Stomach smooth muscle (tissue), 2 donors: Measurements from ENCODE around the gene HSF2BP.
"Not testable (repeated sequence)": the region's sequence is repeated elsewhere in the genome, so short reads cannot be mapped to it uniquely, and the experiment has no call there.

Experiments
- H3K27ac ChIP-seq: one replicate; pipeline ENCODE4 v1.7.0; 2013; ENCODE audit warnings: mild to moderate bottlenecking, low read length, inconsistent platforms
- H3K27me3 ChIP-seq, 2 donors: one replicate each; pipeline ENCODE4 v1.7.0; 2013; ENCODE audit warnings: low read length in 2 of 2; ENCODE audit not compliant: insufficient read depth in 2 of 2, control insufficient read depth in 1 of 2
- H3K36me3 ChIP-seq, 2 donors: one replicate each; pipeline ENCODE4 v1.7.0; 2013; ENCODE audit warnings: low read length in 2 of 2; ENCODE audit not compliant: control insufficient read depth in 2 of 2, insufficient read depth in 2 of 2
- H3K4me1 ChIP-seq: one replicate; pipeline ENCODE4 v1.7.0; 2013; ENCODE audit warnings: low read length; ENCODE audit not compliant: control insufficient read depth, insufficient read depth
- H3K4me3 ChIP-seq, 2 donors: one replicate each; pipeline ENCODE4 v1.7.0; 2013; ENCODE audit warnings: low read length in 2 of 2
- H3K9ac ChIP-seq, 2 donors: one replicate each; pipeline ENCODE4 v1.7.0; 2013; ENCODE audit warnings: low read length in 2 of 2, mild to moderate bottlenecking in 1 of 2
- H3K9me3 ChIP-seq, 2 donors: one replicate each; pipeline ENCODE4 v1.7.0; 2013; ENCODE audit warnings: low read length in 2 of 2; ENCODE audit not compliant: control insufficient read depth in 2 of 2
- donor health status: healthy.
- donor health status: Pancreatic carcinoma.

Gene HSF2BP

GRCh38 chr21:43595769-43596168 is 63.5 kb downstream of the HSF2BP start:
- not testable (repeated sequence) for H3K27ac ChIP-seq, H3K4me3 ChIP-seq, H3K36me3 ChIP-seq, H3K9me3 ChIP-seq, H3K9ac ChIP-seq, H3K4me1 ChIP-seq, H3K27me3 ChIP-seq

- no peak overlapping the region for H3K27ac ChIP-seq
- H3K27me3 ChIP-seq: no peaks in the 10 kb centered on the region
Observed at GRCh38 chr21:43593078-43593477, 66.2 kb downstream of the HSF2BP start.

GRCh38 chr21:43591571-43591970 is 67.7 kb downstream of the HSF2BP start:
- no peak overlapping the region for H3K9ac ChIP-seq
- H3K27ac ChIP-seq: no peak overlapping the region
- H3K4me3 ChIP-seq: no peak overlapping the region
- no peaks in the 10 kb centered on the region for H3K9me3 ChIP-seq
- no peaks in the 10 kb centered on the region for H3K4me1 ChIP-seq
- H3K27me3 ChIP-seq: no peaks in the 10 kb centered on the region
- H3K36me3 ChIP-seq: no peaks in the 10 kb centered on the region

More at GRCh38 chr21:43593078-43593477, 66.2 kb downstream of the HSF2BP start:
- Histone ChIP-seq H3K4me3 (no peak overlapping the region), H3K9me3 (no peaks in the 10 kb centered on the region), H3K9ac (no peak overlapping the region), H3K4me1 (no peaks in the 10 kb centered on the region), H3K36me3 (no peaks in the 10 kb centered on the region)

GRCh38 chr21:43590194-43590593 is 69.1 kb downstream of the HSF2BP start:
- H3K27ac ChIP-seq: no peak overlapping the region
- no peak overlapping the region for H3K4me3 ChIP-seq
- no peak overlapping the region for H3K9ac ChIP-seq
- no peaks in the 10 kb centered on the region for H3K27me3 ChIP-seq
- H3K36me3 ChIP-seq: no peaks in the 10 kb centered on the region
- H3K9me3 ChIP-seq: no peaks in the 10 kb centered on the region
- H3K4me1 ChIP-seq: peaks cover 3% of the 10 kb centered on the region

- H3K9ac ChIP-seq: no peak overlapping the region
- H3K9me3 ChIP-seq: no peaks in the 10 kb centered on the region
- H3K27me3 ChIP-seq: no peaks in the 10 kb centered on the region
- H3K4me3 ChIP-seq: no peak overlapping the region
- peaks cover 3% of the 10 kb centered on the region for H3K4me1 ChIP-seq
- H3K27ac ChIP-seq: no peak overlapping the region
- no peaks in the 10 kb centered on the region for H3K36me3 ChIP-seq
Observed at GRCh38 chr21:43588957-43589356, 70.3 kb downstream of the HSF2BP start.

GRCh38 chr21:43585924-43586413 is 73.3 kb downstream of the HSF2BP start:
- Histone ChIP-seq H3K36me3 (no peaks in the 10 kb centered on the region), H3K9me3 (no peaks in the 10 kb centered on the region), H3K9ac (no peak overlapping the region), H3K4me1 (peaks cover 3% of the 10 kb centered on the region), H3K4me3 (peak overlapping the region in 1 of 2 donors; percentile 15), H3K27me3 (no peaks in the 10 kb centered on the region), H3K27ac (no peak overlapping the region)

GRCh38 chr21:43585514-43585913 is 73.8 kb downstream of the HSF2BP start:
- no peak overlapping the region for H3K4me3 ChIP-seq
- H3K36me3 ChIP-seq: no peaks in the 10 kb centered on the region
- peaks cover 3% of the 10 kb centered on the region for H3K4me1 ChIP-seq
- H3K27me3 ChIP-seq: no peaks in the 10 kb centered on the region
- H3K27ac ChIP-seq: no peak overlapping the region
- no peak overlapping the region for H3K9ac ChIP-seq
- H3K9me3 ChIP-seq: no peaks in the 10 kb centered on the region

- H3K4me1 ChIP-seq: peaks cover 5% of the 10 kb centered on the region
- H3K9ac ChIP-seq: no peak overlapping the region
- H3K27ac ChIP-seq: no peak overlapping the region
- no peaks in the 10 kb centered on the region for H3K36me3 ChIP-seq
- H3K9me3 ChIP-seq: no peaks in the 10 kb centered on the region
- no peak overlapping the region for H3K4me3 ChIP-seq
- H3K27me3 ChIP-seq: no peaks in the 10 kb centered on the region
Observed at GRCh38 chr21:43581453-43581852, 77.8 kb downstream of the HSF2BP start.

GRCh38 chr21:43578677-43579303 is 80.5 kb downstream of the HSF2BP start:
- Histone ChIP-seq H3K9me3 (no peaks in the 10 kb centered on the region), H3K4me1 (peaks cover 10% of the 10 kb centered on the region), H3K9ac (no peak overlapping the region), H3K4me3 (no peak overlapping the region), H3K27me3 (no peaks in the 10 kb centered on the region), H3K27ac (no peak overlapping the region), H3K36me3 (no peaks in the 10 kb centered on the region)

GRCh38 chr21:43575473-43575844 is 83.8 kb downstream of the HSF2BP start:
- H3K9ac ChIP-seq: peak overlapping the region in 1 of 2 donors; percentile 7
- no peaks in the 10 kb centered on the region for H3K27me3 ChIP-seq
- peaks cover 10% of the 10 kb centered on the region for H3K4me1 ChIP-seq
- peak overlapping the region; percentile 89 for H3K27ac ChIP-seq
- H3K4me3 ChIP-seq: no peak overlapping the region
- H3K9me3 ChIP-seq: no peaks in the 10 kb centered on the region
- H3K36me3 ChIP-seq: no peaks in the 10 kb centered on the region

- no peaks in the 10 kb centered on the region for H3K27me3 ChIP-seq
- H3K27ac ChIP-seq: peak overlapping the region; percentile 89
- no peak overlapping the region for H3K4me3 ChIP-seq
- no peaks in the 10 kb centered on the region for H3K36me3 ChIP-seq
- no peaks in the 10 kb centered on the region for H3K9me3 ChIP-seq
- peaks cover 10% of the 10 kb centered on the region for H3K4me1 ChIP-seq
- H3K9ac ChIP-seq: peak overlapping the region; percentile 69 to 78
Observed at GRCh38 chr21:43574741-43575472, 84.4 kb downstream of the HSF2BP start.
